SHP77 treated with DMSO at 0.1 percent for 48 hours (cell line): ENCODE measurements around the gene RIN3.

Experiments used
- DNase-seq: peaks from one replicate; lab custom pipeline; 2025; lab: John Stamatoyannopoulos, UW

Gene RIN3

GRCh38 chr14:92597906-92598905 lies 84.6 kb downstream of the RIN3 start:
- DNase-seq, result no peak

GRCh38 chr14:92599811-92600210 lies 86.2 kb downstream of the RIN3 start:
- DNase-seq, result no peak

GRCh38 chr14:92600318-92601053 lies 86.9 kb downstream of the RIN3 start:
- no peak for DNase-seq

DNA sequence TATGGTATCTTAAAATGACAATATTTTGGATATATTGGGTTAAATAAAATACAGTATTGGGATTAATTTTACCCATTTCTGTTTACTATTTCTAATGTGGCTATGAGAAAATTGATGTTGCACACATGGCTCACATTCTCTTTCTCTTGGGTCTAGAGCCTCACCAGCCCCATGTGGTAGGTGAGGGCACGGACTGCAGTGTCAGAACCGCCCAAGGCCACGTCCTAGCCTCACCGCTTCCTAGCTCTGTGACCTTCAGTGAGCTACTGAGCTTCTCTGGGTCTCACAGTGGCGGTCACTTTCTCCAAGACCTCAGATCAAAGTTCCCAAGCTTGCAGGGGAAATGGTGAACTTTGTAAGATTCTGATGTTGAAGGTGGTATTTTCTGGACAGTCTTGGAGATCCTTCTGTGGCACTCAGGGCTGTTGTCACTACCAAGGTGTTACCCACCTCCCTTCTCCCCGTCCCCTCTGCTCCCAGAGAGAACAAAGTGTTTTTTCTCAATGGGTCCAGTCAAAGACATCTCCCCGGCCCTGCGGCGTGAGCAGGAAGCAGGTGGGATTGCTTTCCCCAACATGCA lies 87.6 kb downstream of the RIN3 start:
- DNase-seq, result no peak

DNA sequence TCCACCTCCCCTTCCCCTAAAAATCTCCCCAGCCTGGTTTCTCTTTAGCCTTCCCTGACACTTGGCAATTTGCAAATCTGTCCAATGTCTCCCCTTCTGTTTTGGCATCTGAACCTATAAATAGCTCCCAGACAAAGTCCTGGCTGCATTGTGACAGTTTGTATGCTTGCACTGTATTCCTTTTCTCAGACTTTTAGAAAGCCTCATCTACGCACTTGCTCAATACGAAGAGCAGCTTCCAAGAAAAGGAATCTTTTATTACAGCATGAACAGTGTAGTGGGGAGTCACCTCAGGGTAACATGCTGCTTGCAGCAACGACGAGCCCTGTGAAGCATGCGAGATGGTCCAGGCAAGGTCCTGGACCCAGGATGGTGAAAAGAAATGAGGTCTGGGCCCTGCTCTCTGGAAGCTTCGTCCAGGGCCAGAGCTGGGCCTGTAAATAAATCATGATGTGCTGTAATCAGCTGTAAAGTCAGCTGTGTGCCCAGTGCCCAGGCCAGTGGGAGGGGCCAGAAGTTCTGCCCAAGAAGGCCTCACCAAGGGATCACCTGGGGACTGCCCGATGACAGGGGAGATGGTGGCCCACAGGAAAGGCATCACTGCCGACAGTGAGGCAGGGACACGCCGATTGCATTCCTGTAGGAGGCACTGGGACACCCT lies 88.3 kb downstream of the RIN3 start:
- DNase-seq, result no peak

DNA sequence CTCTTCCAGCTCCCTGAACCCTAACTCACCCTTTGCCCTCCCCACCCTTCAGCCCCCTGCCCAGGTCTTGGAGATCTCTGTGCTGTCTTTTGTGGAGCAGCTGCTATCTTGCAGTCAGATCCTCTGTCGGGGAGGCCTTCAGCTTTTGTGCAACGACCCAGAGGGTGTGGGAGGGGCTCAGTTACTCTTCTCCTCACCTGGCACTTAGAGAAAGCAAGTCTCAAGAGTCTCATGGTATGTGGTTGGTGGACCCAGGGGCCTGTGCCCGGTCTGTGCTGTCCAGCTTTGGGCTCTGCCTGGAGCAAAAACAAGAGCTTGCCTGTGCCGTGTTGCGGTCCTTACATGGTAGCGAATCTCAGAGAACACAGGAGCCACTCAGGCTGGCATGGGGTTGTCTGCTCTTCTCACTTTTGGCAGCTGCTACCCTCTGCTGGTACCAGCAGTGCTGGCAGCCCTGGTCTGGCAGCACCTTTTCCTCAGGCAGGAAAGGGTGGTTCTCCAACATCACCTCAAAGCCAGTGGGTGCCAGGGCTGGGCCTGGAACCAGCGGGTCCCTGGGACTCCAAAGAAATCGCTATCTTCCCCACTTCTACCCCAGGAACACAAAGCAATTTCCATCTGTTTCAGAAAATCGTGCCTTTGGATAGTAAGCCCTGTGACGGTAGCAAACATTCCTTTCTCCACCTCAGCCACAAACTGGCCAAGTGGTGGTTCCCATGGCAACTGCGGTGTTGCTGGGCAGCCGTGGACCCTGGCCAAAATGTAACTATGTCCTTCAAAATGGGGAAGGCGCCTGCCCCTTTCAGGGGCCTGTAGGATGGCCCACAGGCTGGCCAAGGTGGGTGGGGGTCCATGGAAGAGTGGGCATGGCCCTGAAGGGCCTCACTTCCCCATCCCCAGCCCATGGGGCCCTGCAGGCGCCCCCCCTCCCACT lies 90.0 kb downstream of the RIN3 start:
- DNase-seq, result no peak

DNA sequence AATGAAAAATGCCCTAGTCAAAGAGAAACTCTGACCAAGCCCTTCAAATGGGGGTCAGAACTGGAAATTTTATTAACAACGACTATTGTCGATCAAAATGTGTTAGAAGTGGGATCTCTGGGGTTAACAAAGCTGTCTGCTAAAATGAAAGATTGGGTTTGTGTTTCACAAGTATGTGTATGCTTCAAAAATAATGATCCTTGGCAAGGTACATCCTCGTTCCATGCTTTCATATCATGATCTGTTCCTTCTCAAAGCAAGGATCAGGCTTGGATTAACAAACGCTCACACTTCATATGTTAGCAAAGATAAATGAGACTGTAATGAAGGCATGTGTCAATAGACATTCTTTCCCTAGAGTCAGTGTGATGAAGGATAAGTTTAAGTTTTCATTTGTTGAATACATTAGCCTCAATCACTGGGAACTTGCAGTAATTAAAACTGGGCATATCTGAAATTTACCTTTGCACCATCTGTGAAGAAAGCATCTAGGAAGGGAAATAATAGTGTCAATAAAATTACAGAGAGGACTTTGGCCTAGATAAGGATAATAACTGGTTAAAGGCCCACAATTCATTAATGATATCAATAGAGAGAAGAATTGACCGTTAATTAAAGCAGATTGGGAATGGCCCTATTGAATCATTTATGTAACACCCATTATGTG lies 91.8 kb downstream of the RIN3 start:
- no peak for DNase-seq

GRCh38 chr14:92607251-92607650 lies 93.7 kb downstream of the RIN3 start:
- no peak for DNase-seq

DNA sequence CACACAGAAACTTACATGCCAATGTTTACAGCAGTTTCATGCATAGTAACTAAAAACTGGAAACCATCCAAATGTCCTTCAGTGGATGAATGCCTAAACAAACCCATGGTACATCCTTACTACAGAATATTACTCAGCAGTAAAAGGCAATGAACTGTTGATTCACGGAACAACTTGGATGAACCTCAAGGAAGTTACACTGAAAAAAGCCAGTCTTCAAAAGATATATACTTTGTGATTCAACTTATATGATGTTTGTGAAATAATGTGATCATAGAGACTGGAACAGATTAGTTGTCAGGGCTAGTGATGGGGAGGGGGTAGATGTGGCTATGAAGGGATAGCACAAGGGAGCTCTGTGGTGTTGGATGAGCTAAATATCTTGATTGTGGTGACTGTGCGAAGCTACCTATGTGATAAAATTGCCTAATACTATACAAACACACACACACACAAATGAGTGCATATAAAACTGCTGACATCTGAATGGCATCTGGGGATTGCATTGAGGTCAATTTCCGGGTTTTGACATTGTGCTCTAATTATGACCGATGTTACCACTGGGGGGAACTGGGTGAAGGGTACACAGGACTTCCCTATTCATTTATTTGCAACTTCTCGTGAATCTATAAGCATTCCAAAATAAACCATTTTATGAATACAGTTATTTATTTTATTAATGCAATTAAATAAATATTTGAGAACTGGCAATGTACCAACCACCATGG lies 94.3 kb downstream of the RIN3 start:
- DNase-seq, result no peak

- DNase-seq, result no peak
These were observed 96.4 kb downstream of the RIN3 start for GRCh38 chr14:92609955-92610354.

DNA sequence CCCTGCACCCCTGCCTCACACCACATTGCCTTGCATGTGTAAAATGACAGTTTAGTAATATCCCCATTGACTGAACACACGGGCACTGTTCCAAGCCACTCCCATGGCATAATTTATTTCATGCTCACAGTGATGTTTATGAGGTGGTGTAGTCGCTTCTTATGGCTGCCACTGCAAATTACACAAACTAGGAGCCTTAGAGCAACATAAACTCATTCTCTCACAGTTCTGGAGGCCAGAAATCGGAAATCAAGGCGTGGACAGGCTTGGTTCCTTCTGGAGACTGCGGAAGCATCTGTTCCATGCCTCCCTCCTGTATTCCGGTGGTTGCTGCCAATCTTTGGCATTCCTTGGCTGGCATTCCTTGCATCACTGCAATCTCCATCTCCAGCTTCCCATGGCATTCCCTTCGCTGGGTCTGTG lies 97.3 kb downstream of the RIN3 start:
- no peak for DNase-seq

GRCh38 chr14:92613008-92613658 lies 99.6 kb downstream of the RIN3 start:
- no peak for DNase-seq

GRCh38 chr14:92613681-92614260 lies 100.2 kb downstream of the RIN3 start:
- DNase-seq, result no peak

- DNase-seq, result no peak
These were observed 101.9 kb downstream of the RIN3 start for GRCh38 chr14:92615451-92615850.

- no peak for DNase-seq
These were observed 102.6 kb downstream of the RIN3 start for GRCh38 chr14:92616178-92616577.

DNA sequence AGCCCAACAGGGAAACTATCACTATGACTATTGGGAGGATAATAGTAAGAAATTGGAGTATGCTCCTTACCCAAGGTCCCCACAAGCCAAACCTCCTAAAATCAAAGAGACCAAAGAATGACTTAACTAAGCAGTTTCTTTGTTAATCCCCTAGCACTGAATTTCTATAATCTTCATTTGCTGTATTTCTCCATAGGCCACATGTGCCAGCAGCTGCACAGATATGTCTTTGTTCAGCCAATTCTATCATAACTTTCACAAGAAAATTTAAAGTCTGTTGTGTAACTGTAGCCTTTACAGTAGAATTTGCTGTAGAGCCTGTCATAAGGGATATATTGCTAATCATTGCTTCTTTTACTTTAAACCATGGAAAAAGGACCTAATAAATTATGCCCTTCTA lies 104.0 kb downstream of the RIN3 start:
- DNase-seq, result no peak

DNA sequence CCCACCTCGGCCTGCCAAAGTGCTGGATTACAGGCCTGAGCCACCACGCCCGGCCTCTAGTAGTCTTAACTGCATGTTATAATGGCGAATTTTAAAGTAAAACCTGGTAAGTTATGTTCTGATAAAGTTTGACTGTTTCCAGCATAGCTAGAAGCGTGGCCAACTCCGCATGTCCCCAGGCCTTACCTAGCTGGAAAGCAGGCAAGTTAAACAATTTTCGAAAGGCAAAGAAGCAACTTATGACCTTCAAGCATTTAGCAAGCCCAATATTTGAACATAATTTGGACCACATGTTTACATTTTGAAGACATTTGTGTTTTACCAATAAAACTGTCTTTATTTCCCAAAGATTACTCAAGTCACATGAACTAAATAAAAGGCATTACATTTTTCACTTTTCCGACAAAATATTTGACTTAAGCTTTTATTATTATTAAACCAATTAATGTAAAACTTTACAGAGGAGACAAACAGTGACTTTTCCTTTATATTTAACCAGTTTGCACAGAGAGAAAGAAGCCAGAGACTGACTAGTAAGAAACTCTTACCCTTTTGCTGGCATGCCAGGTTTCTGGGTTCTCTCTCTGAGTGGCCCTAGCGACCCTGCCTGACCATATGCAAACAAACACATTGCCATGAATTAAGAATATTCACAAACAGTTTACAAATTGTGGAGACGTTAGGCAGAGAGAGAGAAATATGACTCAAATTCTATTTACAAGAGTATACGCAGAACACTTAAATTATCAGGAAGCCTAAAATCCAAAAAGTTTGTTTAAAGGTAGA lies 106.3 kb downstream of the RIN3 start:
- no peak for DNase-seq

- no peak for DNase-seq
These were observed 108.7 kb downstream of the RIN3 start for GRCh38 chr14:92622311-92622710.
